ENCODE measurements around the gene OR4F6.

Gene OR4F6

GRCh38 chr15:101804941-101805340 lies 1.6 kb downstream of the OR4F6 start:
- DNase-seq (ENCODE audit: low read depth in 3 of 3), result no peak

DNA sequence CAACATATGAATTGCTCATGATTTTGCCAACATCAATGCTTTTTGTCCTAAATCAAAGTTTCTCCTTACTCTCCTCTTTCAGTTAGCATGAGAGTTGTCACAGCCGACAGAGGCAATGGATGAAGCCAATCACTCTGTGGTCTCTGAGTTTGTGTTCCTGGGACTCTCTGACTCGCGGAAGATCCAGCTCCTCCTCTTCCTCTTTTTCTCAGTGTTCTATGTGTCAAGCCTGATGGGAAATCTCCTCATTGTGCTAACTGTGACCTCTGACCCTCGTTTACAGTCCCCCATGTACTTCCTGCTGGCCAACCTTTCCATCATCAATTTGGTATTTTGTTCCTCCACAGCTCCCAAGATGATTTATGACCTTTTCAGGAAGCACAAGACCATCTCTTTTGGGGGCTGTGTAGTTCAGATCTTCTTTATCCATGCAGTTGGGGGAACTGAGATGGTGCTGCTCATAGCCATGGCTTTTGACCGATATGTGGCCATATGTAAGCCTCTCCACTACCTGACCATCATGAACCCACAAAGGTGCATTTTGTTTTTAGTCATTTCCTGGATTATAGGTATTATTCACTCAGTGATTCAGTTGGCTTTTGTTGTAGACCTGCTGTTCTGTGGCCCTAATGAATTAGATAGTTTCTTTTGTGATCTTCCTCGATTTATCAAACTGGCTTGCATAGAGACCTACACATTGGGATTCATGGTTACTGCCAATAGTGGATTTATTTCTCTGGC lies 2.5 kb downstream of the OR4F6 start:
- DNase-seq (ENCODE audit: low read depth in 3 of 3), result no peak

DNA sequence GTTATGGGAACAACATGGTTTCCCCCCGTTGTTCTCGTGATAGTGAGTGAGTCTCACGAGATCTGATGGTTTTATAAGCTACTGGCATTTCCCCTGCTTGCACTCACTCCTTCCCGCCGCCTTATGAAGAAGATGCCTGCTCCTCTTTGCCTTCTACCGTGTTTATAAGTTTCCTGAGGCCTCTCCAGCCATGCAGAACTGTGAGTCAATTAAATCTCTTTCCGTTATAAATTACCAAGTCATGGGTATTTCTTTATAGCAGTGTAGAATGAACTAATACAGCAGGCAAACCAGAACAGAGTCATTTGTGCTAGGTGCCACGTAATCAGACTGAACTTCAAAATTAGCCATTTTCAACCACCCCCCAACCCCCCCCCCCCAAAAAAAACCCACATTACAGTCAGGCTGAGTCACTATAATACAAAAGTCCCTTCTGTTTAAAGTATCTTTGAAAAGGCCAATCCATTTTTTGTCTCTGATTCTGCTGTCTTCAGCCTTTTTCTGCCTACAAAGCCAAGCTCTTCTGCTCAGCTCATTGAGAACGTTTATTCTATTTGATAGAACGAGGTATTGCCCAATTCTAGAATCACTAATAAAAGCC lies 4.1 kb downstream of the OR4F6 start:
- no peak for DNase-seq (ENCODE audit: low read depth in 3 of 3)

- DNase-seq (ENCODE audit: low read depth in 3 of 3), result no peak
Observed at GRCh38 chr15:101808201-101808600, 4.9 kb downstream of the OR4F6 start.

GRCh38 chr15:101810456-101810855 lies 7.1 kb downstream of the OR4F6 start:
- DNase-seq (ENCODE audit: low read depth in 3 of 3), result no peak

- DNase-seq (ENCODE audit: low read depth in 3 of 3), result no peak
Observed at GRCh38 chr15:101810876-101811275, 7.6 kb downstream of the OR4F6 start.

GRCh38 chr15:101811902-101812301 lies 8.6 kb downstream of the OR4F6 start, which contains the start of gene OR4F15:
OR4F15 (plus strand) TSS chr15:101812202; CDS start chr15:101818187, 5,985 bp downstream.
- no peak for DNase-seq (ENCODE audit: low read depth in 3 of 3)

DNA sequence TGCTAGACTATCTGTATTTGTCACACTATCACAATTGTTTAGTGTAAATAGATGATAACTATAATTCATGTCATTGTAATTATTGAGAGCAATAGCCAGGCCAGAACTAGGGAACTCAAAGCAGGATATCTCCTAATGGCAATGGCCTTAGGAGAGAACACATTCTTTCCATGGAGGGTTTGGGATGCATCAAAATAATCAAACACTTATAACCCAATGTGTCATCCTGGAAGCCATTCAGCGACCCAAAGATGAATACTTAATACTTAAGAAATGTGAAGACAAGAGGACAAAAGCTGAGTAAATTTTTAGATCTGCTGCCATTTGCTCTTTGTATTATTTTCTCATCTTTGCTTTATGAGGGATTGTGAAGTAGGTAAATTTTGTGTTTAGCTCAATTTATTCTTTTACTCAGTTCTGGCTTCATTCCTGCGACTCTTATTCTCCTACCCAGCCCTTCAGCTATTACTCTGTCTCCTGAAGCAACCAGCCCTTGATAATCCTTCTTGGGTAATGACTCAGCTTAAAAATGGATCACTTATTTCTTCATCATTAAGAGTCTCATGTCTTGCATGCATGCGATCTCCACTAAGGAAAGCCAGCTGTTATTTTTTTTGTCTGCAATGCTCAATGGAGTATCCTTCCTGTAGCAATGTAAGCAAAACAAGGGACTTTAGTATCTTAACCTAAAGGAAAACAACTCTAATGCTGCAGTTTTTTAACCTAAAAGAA lies 10.7 kb downstream of the OR4F6 start:
- DNase-seq (ENCODE audit: low read depth in 3 of 3), result no peak

GRCh38 chr15:101820781-101821180 lies 17.5 kb downstream of the OR4F6 start:
- DNase-seq (ENCODE audit: low read depth in 3 of 3), result no peak

GRCh38 chr15:101827257-101827656 lies 23.9 kb downstream of the OR4F6 start:
- DNase-seq (ENCODE audit: low read depth in 3 of 3), result no peak

GRCh38 chr15:101828774-101829173 lies 25.5 kb downstream of the OR4F6 start:
- no peak for DNase-seq (ENCODE audit: low read depth in 3 of 3)

DNA sequence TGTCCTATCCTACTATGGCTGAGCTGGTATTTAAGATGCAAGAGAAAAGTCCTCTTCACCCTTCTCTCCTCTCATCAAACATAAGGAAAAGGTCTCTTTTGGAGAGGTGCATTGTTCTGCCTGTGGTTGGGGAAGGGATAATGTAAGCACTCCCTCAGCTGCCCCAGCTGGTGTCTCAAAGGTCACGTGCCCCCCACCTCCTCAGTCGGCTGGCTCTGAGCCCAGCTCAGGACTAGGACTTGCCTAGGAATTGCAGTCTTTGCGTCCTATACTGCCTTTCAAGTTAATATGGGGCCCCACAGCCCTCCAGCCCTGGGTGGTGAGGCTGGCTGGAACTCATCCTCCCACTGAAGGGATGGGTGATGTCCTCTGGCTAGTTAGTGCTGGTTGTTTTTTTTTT lies 38.3 kb downstream of the OR4F6 start:
- no peak for DNase-seq (ENCODE audit: low read depth in 3 of 3)

GRCh38 chr15:101844916-101845315 lies 41.6 kb downstream of the OR4F6 start:
- DNase-seq (ENCODE audit: low read depth in 3 of 3), result no peak

DNA sequence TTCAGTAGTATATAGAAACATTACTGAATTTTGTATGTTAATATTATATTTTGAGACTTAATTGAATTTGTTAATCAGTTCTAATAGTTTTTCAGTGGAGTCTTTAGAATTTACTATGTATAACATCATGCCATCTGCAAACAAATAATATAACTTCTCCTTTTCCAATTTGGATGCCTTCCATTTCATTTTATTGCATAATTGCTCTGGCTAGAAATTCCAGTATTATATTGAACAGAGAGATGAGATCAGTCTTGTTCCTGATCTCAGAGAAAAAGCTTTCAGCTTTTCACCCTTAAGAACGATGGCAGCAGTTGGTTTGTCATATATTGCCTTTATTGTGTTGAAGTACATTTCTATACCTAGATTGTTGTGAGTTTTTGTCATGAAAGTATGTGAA lies 49.0 kb downstream of the OR4F6 start:
- DNase-seq (ENCODE audit: low read depth in 3 of 3), result no peak

Data from stimulated activated CD4-positive, alpha-beta T cell treated with anti-CD3 and anti-CD28 coated beads, TNF-alpha, amount 100 ng/mL, for 24 hours (primary cell).